GM19193 (cell line): ENCODE results near the gene WDR93.

ENCODE experiments used
- POLR2A ChIP-seq: IDR thresholded peaks from 4 replicates; pipeline ENCODE4 v1.6.1; 2011; ENCODE audit not compliant: insufficient read depth, insufficient read length; ENCODE audit errors: extremely low read depth

WDR93 gene

GRCh38 chr15:89669941-89670340 lies 20.7 kb upstream of the WDR93 start:
- TF ChIP-seq POLR2A = no peak

- no peak for TF ChIP-seq POLR2A
These were observed 19.5 kb upstream of the WDR93 start for GRCh38 chr15:89670971-89671560.

- TF ChIP-seq POLR2A = no peak
These were observed 18.9 kb upstream of the WDR93 start for GRCh38 chr15:89671687-89672086.

GRCh38 chr15:89672221-89673164 lies 18.1 kb upstream of the WDR93 start:
- no peak for TF ChIP-seq POLR2A

GRCh38 chr15:89673165-89673512 lies 17.5 kb upstream of the WDR93 start:
- no peak for TF ChIP-seq POLR2A

GRCh38 chr15:89674526-89674925 lies 16.1 kb upstream of the WDR93 start:
- TF ChIP-seq POLR2A = no peak

- no peak for TF ChIP-seq POLR2A
These were observed 15.0 kb upstream of the WDR93 start for GRCh38 chr15:89675606-89676005.

- no peak for TF ChIP-seq POLR2A
These were observed 13.2 kb upstream of the WDR93 start for GRCh38 chr15:89677381-89677780.

GRCh38 chr15:89679212-89679611 lies 11.4 kb upstream of the WDR93 start, which contains the start of gene PLIN1:
Gene PLIN1, minus strand, starts transcription at chr15:89679367. Its CDS starts 1,878 bp downstream, at chr15:89677489.
- TF ChIP-seq POLR2A = no peak

- no peak for TF ChIP-seq POLR2A
These were observed 10.2 kb upstream of the WDR93 start for GRCh38 chr15:89680282-89680873.

GRCh38 chr15:89681146-89681545 lies 9.5 kb upstream of the WDR93 start:
- no peak for TF ChIP-seq POLR2A

GRCh38 chr15:89685995-89686394 lies 4.6 kb upstream of the WDR93 start:
- TF ChIP-seq POLR2A = no peak

GRCh38 chr15:89686522-89686921 lies 4.1 kb upstream of the WDR93 start:
- TF ChIP-seq POLR2A = no peak

- TF ChIP-seq POLR2A = no peak
These were observed 2.5 kb downstream of the WDR93 start for GRCh38 chr15:89693091-89693490.

- TF ChIP-seq POLR2A = no peak
These were observed 3.1 kb downstream of the WDR93 start for GRCh38 chr15:89693696-89694095.

- TF ChIP-seq POLR2A = no peak
These were observed 4.6 kb downstream of the WDR93 start for GRCh38 chr15:89695198-89695597.
